ENCODE results near the gene CDKAL1. TPM values are rescaled to one million over a fixed set of nuclear protein-coding genes. Genes with fewer than 3 reads are reported as not detected.
A peak's percentile ranks its signal among the peaks of the same experiment; 100 is the strongest.
"Not testable (repeated sequence)": the region's sequence is repeated elsewhere in the genome, so short reads cannot be mapped to it uniquely, and the experiment has no call there.

Gene CDKAL1
- 6.9 TPM for polyA plus RNA-seq (2013, experiment 1 of 2; ENCODE audit: insufficient read length)
- polyA plus RNA-seq (2013, experiment 2 of 2; ENCODE audit: insufficient read length) = 5.8 TPM

DNA sequence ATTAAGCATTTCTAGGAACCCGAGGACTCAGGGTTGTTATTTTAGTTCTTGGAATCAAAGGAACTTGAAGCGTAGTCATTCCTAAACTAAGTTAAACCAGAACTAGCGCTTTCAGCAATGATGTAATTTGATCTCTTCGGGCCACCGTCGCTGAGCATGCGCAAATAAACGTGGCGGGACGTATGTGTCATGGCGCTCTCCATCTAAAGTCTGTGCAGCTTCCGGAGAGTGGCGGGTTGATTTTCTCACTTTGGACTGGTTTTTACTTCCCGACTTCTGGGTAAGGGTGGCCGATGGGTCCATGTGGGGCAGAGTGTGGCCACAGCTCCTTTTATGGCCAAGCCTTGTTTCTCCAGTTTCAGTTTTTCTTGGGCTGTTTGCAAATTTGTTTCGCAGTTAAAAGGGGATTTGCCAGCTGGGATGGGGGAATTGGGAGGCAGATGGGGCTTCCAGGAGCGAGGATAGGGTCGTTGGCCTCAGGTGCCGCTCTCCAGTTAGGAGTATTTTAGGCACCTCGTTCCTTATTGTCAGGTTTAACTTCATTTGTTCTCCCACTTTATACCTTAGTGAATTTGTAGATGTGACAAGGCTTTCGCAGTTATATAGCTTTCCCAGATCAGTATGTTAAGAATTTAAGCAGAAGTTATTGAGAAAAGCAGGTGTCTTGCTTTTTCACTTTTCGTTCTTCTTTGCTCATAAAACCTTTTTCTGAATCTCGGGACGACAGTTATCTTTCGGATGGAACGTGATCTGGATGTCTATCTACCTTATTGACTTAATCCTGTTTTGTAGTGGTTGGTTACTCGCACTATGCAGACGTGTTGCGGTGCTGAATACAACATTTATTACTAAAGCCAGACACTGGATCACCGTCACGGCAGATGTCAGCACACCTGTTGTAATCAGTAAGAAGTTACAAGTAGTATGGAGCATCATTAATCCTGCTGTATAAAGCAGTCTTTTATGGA, at the start of gene CDKAL1:
CDKAL1 (plus strand) TSS at position 163 of the 968 bp plus-strand sequence. CDS start 11,894 bp downstream, outside the sequence.
- peak; percentile 95 for DNase-seq

DNA sequence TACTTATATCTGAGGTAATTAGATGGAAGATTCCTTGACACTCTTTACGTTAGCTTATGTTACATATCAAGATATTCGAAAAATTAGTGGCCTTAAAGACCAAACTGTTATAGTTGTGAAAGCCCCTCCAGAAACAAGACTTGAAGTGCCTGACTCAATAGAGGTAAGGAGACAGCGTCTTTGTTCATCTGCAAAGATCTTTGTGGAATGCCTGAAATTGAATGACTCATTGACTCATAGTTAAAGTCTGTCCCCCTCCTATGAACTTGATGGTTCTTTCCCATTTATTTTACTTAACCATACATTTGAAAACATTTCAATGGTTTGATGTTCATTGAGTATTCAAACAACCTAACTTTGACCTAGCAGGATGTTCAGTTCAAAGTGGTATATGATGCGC, 47.6 kb upstream of the CDKAL1 start:
- peak; percentile 3 for DNase-seq

DNA sequence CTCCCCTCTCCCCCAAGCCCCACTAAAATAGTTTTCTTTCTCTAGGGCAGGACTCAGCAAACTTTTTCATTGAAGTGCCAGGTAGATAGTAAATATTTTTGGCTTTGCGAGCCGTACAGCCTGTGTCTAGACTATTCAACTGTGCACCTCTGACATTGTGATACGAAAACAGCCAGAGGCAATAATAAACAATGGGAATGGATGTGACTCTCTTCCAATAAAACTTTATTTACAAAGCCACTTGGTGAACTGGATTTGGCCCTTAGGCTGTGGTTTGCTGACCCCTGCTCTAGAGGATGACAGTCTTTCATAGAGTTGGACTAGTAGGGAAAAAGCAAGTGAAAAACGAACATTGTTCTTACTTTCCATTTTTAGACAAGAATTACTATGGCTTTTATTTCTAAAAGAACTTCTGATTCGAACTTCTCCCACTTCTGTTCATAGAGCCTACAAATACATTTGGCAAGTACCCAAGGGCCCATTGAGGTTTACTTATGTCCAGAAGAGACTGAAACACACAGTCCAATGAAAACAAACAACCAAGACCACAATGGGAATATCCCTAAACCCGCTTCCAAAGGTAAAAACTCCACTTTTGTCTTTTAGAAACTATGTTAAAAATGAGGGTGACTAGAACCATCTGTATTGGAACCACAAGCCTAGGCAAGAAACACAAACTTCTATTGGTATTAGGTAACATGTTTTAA, 46.4 kb upstream of the CDKAL1 start:
- DNase-seq = no peak

DNA sequence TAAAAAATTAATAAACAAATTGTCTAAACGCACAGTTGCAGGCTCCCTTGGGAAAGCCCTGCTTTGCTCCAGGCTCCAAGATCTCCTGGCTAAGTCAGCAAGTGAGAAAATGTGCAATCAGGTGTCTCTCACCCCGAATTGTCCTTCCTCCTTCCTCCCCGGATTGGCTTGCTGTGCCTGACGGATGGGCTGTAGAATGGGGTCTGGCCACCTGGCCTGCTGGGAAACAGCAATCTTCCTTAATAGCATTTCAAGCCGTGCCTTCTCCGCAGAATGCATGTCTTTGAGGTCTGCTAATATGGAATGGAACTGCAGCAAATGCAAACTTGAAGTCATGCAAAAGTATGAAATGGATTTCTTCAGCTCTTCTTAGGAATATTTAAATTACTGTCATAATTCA, 43.7 kb upstream of the CDKAL1 start:
- no peak for DNase-seq

DNA sequence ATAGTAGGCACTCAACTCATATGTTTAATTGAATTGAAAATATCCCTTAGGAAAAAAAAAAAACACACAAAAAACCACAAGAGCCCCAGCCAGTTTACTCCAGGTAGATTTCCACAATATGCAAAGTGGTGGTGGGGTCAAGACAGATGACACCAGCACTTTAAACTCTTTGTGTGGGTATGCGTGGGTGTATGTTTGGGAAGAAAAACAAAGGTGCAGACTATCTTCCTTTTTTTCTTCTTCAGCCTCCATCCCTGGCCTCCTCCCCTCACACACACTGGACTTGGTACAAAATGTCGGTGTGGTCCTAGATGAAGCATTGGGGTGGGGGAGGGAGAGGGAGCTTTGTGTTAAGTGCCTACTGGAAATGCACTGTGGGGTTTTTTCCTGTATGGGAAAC, 42.2 kb upstream of the CDKAL1 start:
- no peak for DNase-seq

DNA sequence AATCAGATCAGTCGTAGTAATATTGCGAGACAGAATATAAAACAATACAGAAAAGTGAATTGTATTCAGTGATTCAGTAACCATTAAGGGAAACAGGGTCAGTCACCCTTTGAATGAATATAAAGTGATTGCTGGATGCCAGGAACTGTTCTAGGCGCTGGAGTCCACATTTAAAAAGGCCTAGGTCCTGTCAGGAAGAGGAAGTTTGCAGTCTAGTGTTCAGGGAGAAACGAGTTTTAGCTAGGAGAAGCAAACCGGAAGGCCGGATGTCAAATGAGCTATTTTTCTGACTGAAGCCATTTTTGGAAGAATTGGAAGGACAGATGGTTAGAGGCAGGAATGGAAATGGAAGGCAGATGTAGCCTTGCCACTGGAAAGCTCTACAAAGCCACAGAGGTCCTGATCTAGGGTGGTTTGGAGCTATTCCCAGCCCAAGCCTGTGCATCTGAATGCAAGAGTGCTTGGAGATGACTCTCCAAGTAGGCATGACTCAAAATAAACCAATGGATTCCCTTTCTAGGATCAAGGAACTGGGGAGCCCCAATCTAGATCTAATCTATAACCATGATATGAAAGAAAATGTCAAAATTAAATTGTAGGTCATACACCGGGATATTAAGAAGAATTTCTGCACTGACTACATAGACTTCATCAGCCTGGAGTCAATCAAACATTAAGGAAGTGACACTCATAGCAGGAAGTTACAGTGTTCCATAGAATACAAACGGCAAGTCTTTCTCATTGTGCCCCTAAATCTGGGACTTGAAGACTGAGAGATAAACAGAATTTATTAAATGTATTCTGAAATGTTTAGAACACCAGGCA, 36.8 kb upstream of the CDKAL1 start:
- peak; percentile 30 for DNase-seq

DNA sequence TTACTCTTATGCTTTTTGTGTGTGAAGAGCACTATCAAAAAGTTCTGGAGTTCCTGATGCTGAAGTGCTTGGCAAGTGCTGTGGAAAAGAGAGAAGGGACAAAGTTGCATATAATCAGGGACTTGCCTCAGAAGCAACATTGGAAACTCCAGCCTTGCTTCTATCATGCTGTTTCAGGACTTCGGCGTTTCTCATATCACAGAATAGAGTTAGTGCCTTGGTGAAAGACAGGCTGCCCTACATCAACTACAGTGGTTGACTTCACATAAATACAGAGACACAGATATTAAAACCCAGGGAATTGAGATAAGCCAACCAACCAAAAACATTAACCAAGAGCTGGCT, 36.2 kb upstream of the CDKAL1 start:
- no peak for DNase-seq

DNA sequence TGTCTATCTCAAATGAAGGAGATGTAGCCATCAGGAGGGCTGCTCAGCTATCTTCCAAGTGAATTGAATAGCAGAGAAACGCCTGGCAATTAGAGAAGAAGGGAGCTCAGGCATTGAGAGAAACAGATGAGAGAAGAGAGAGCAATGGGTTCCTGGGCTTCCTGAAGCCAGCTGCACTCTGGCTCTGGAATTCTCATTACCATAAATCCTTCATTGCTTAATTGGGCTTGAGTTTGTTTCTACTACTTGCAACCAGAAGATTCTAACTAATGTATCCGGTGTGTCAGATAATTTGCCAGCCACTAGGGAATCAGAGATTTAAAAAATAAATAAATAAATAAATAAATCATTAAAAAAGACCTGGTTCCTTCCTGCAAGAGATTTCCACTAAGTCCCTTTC, 25.0 kb upstream of the CDKAL1 start:
- no peak for DNase-seq

DNA sequence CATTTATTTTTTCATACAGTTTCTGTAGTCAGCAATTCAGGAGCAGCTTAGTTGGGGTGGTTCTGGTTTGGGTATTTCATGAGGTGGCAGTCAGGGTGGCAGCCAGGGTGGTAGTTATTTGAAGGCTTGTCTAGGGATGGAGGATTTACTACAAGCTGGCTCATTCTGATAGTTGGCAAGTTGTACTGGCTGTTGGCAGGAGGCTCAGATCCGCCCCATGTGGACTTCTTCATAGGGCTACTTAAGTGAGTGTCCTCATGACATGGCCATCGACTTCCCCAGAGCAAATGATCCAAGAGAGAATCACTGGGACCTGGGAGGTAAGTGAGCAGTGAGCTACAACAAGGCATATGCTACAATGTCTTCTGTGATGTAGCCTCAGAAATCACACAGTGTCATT, 22.4 kb upstream of the CDKAL1 start:
- DNase-seq = no peak

DNA sequence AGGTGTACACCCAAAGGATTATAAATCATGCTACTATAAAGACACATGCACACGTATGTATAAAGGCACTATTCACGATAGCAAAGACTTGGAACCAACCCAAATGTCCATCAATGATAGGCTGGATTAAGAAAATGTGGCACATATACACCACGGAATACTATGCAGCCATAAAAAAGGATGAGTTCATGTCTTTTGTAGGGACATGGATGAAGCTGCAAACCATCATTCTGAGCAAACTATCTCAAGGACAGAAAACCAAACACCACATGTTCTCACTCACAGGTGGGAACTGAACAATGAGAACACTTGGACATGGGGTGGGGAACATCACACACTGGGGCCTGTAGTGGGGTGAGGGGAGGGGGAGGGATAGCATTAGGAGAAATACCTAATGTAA, 9.0 kb upstream of the CDKAL1 start:
- not testable (repeated sequence) for DNase-seq

DNA sequence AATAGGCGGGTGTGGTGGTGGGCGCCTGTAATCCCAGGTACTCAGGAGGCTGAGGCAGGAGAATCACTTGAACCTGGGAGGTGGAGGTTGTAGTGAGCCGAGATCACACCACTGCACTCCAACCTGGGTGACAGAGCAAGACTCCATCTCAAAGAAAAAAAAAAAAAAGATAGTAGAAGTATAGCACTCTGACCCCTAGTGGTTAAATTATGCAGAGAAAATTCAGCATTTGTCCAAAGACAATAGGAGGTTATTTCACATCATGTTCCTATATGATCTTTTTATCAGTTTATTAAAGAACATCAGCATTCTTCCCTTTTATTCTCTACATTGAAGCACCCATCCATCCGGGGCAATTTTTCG, 5.2 kb upstream of the CDKAL1 start:
- DNase-seq = peak; percentile 49

DNA sequence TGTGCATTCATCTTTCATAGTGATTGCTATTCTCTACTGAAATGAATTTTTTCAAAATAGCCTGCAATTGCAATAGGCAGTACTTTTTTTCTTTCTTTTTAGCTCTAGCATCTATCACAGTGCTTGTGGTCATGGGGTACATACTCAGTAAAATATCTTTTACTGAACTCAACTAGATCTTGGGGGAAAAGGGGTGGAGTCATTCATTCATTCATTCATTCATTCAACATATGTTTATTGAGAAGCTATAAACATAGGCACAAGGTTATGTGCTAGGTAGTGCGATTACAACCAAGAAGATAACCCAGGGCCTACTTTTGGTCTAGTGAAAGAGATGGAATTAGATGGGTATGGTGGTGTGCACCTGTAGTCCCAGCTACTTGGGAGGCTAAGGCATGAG, 1.4 kb upstream of the CDKAL1 start:
- no peak for DNase-seq

DNA sequence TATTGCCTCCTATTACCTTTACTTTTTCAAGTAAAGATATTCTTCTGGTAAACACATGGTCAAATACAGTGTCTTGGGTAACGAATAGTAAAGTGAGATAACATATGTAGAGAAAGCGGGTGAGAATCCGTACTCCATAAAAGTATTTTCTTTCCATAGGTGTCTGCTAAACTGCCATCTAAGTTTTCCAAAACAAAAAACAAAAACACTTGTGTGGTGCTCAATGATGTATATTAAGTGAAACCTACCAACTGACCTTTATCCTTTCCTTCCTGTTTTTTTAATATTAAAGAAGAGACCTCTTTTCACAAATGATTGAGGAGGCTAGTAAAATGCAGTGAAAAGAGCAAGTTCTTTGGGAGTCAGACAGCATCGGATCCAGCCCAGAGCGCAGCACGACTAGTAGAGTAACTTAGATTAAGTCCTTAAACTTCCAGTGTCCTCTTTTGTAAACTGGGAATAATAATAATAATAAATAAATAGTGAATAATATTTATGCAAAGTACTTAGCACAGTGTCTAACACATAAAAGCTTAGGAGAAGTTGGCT, 437 bp upstream of the CDKAL1 start:
- DNase-seq = no peak

DNA sequence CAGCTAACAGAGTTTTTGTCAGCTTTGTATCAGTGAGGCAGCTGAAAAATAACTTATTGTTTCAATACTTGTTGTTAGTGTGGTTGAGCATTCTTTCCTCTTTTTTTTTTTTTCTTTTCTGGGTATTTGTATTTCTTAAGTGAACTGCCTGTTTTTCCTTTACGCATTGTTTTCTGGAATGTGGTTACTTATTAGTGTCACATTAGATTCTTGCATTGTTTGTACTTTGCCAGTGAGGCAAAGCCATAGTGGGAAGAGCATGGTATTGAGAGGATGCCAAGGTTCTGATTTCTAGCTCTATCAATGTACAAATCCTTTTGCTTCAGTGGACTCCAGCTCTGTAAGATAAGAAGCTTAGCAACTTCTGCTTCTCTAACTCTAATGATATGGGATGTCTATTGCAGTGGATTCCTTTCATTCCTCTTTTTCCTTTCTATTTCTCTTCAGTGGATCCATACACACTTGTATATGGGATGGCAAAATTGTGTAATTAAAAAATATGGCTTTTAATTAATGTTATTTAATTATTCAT, 3.9 kb downstream of the CDKAL1 start:
- no peak for DNase-seq

DNA sequence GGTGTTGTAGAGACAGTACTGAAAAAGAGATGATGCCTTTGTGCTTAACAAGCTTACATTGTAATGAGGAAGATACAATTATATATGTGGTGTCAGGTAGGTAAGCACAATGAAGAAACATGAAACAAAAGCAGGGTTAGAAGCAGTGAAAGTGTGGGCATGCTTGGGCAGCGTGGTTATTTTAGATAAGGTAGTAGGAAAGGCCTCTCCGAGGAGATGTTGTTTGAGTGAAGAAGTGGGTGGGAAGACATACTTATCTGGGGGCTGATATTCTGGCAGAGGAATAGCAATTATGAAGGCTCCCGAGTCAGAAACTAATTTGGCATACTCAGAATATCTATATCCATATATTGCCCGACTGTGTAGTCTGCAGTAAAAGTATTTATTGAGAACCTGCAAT, 4.7 kb downstream of the CDKAL1 start:
- DNase-seq = no peak

DNA sequence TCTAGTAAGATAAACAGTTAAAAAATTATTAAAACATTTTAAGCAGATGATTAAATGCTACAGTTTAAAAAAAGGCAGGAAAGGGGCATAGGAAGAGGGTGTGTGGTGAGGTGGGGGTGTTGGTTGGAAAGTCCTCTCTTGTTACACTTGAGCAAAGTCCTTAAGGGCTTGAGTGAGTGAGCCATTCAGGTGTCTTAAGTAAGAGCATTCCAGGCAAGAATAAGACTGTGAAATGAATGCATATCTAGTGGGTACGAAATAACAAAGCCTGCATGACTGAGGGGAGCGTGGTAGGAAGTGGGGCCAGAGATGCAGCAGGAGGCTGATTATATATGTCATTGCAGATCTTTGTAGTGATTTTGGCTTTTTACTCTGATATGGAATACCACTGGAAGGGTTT, 5.1 kb downstream of the CDKAL1 start:
- DNase-seq = no peak

DNA sequence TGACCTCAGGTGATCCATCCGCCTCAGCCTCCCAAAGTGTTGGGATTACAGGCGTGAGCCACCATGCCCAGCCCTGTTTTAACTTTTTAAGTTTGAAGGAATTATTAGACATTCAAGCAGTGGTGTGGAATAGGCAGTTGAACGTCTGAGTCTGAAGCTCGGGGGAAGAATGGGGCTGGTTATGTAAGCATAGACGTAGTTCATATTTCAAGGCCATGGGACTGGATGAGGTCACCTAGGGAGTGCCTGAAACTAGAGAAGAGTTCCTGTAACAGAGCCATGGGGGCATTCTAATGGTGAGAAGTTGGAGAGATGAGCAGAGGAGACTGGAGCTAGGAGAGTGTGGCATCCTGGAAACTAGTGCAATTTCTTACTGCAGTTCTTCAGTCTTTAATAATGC, 6.4 kb downstream of the CDKAL1 start:
- no peak for DNase-seq

DNA sequence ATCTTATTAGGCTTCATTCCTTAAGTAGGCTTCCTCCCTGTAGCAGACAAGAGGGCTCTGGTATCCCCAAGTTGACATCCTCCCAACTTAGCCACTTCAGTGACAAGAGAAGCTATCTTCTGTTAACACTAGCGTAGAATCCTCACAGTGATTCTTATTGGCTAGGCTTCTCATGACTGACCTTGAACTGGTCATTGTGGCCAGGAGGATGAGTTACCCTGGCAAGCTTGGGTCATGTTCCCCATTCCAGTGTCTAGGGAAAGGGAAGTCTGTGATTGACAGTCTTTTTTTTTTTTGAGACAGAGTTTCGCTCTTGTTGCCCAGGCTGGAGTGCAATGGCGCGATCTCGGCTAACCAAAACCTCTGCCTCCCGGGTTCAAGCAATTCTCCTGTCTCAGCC, 7.1 kb downstream of the CDKAL1 start:
- DNase-seq = no peak

DNA sequence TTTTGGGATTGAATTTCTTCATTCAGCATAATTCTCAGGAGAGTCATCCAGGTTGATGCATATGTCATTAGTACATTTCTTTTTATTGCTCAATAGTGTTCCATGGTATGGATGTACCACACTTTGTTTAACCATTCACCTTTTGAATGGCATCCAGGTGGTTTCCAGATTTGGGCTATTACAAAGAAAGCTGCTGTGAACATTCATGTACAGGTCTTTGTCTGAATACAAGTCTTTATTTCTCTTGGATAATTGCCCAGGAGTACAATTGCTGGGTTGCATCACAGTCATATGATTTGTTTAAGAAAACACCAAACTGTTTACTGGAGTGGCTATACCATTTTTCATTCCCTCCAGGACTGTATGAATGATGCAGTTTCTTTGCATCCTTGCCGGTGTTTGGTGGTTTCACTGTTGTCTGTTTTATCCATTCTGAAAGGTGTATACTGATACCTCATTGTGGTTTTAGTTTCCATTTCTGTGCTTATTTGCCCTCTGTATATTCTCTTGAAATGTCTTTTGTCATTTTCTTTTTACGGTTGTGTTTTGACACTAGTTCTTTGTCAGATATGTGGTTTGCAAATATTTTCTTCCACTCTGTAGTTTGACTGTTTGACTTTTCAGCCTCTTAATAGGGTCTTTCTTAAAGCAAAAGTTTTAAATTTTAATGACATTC, 8.8 kb downstream of the CDKAL1 start:
- DNase-seq = peak; percentile 37

DNA sequence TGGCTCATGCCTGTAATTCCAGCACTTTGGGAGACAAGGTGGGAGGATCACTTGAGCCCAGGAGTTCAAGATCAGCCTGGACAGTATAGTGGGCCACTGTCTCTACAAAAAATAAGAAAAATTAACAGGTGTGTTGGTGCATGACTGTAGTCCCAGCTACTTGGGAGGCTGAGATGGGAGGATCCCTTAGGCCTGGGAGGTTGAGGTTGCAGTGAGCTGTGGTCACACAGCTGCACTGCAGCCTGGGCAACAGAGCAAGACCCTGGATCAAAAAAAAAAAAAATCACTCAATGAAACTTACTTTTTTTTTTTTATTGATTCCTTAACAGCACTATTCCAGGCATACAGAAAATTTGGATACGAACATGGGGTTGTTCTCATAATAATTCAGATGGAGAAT, 14.0 kb downstream of the CDKAL1 start:
- DNase-seq = no peak

DNA sequence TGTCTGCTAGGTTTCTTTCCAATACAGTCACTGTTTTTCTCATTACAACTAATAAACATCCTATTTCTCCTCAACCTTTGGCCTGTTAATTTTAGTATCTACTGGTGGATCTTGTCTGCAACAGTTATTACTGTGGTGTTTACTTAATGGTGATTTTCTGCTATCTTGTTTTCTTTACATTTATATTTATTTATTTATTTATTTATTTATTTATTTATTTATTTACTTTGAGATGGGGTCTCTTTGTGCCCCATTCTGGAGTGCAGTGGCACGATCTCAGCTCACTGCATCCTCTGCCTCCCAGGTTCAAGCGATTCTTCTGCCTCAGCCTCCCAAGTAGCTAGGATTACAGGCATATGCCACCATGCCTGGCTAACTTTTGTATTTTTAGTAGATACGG, 15.1 kb downstream of the CDKAL1 start:
- DNase-seq = not testable (repeated sequence)

DNA sequence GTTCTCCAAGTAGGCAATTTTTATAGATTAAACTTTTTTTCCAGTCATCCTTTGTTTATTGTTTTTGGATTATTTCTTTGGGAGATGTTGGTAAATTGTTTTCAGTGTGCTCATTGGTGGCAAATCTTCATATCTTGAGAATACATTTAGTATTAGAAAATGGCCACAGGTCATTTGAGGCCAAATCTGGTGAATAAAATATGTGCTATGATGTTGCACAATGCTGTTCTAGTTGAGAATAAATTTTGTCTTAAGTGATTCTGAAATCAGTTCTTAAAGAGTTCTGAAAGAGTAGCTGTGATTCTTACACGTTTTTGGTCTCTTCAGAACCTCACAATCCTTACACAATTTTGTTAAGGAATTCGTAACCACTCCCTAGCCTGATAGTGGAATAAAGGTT, 20.1 kb downstream of the CDKAL1 start:
- DNase-seq = no peak

All from fibroblast of skin of back (primary cell).